ENCODE data around the gene CXCR2. TPM values are rescaled to one million over a fixed set of nuclear protein-coding genes. Genes with fewer than 3 reads are reported as not detected.

CXCR2 gene
- total and polyA plus RNA-seq, 10 of the 15 experiments (the other 5 are each of a cell fraction or from before 2014, with no cell fraction given), result 0.04 to 0.62 (median 0.16) TPM

DNA sequence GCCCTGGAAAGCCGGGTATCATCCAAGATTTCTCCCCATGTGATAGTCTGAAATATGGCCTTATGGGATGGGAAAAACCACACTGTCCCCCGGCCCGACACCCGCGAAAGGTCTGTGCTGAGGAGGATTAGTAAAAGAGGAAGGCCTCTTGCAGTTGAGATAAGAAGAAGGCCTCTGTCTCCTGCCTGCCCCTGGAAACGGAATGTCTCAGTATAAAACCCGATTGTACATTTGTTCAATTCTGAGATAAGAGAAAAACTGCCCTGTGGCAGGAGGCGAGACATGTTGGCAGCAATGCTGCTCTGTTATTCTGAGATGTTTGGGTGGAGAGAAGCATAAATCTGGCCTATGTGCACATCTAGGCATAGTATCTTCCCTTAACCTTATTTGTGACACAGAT lies 30.0 kb upstream of the CXCR2 start (continued):
- TF ChIP-seq, protein P1, sequence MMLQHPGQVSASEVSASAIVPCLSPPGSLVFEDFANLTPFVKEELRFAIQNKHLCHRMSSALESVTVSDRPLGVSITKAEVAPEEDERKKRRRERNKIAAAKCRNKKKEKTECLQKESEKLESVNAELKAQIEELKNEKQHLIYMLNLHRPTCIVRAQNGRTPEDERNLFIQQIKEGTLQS (IDR thresholded peaks at IDR 0.05; ENCODE audit: borderline replicate concordance, extremely low read depth, low read depth, low read length), result no peak
- TF ChIP-seq PAX5 (IDR thresholded peaks at IDR 0.05; ENCODE audit: borderline replicate concordance, low read depth, low read length), result no peak
- no peak for TF ChIP-seq RELB (IDR thresholded peaks at IDR 0.05; ENCODE audit: low read depth)
- TF ChIP-seq, protein P2, sequence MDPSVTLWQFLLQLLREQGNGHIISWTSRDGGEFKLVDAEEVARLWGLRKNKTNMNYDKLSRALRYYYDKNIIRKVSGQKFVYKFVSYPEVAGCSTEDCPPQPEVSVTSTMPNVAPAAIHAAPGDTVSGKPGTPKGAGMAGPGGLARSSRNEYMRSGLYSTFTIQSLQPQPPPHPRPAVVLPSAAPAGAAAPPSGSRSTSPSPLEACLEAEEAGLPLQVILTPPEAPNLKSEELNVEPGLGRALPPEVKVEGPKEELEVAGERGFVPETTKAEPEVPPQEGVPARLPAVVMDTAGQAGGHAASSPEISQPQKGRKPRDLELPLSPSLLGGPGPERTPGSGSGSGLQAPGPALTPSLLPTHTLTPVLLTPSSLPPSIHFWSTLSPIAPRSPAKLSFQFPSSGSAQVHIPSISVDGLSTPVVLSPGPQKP (IDR thresholded peaks at IDR 0.05; ENCODE audit: low read depth, low read length), result no peak
- TF ChIP-seq SMARCA5 (IDR thresholded peaks at IDR 0.05), result no peak

DNA sequence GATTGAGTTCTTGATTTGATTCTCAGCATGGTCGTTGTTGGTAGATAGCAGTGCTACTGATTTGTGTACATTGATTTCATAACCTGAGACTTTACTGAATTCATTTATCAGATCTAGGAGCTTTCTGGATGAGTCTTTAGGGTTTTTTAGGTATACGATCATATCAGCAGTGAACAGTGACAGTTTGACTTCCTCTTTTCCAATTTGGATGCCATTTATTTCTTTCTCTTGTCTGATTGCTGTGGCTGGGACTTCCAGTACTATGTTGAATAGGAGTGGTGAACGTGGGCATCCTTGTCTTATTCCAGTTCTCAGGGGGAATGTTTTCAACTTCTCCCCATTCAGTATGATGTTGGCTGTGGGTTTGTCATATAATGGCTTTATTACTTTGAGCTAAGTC lies 27.9 kb upstream of the CXCR2 start:
- TF ChIP-seq SPI1 (IDR thresholded peaks at IDR 0.05; ENCODE audit: borderline replicate concordance, insufficient read depth, low read depth, low read length) (peak; percentile 32; the same call in 1 of the 2 replicates), RCOR1 (conservative IDR thresholded peaks at IDR 0.05; ENCODE audit: low read depth, low read length) (no peak)
- POLR2A ChIA-PET, result no interaction called here
- Histone ChIP-seq H3K27me3 (replicated peaks in 1 of 2; ENCODE audit: control insufficient read depth in 2 of 2, insufficient read depth in 2 of 2, low read length in 1 of 2) (no peaks in the 10 kb centered on the region), H3K4me3 (no peak overlapping the region), H3K9ac (ENCODE audit: control insufficient read depth, insufficient read depth, low read length) (no peak overlapping the region), H3K79me2 (ENCODE audit: control insufficient read depth, insufficient read depth, low read length) (no peaks in the 10 kb centered on the region), H4K20me1 (ENCODE audit: control insufficient read depth, insufficient read depth) (no peaks in the 10 kb centered on the region), H3K9me3 (replicated peaks; ENCODE audit: control insufficient read depth, insufficient read depth, low read length) (no peaks in the 10 kb centered on the region; the same call in 2 of the 3 replicates), H2AFZ (ENCODE audit: control insufficient read depth, low read depth, low read length) (no peak overlapping the region), H3K4me1 (ENCODE audit: control insufficient read depth, insufficient read depth, low read length) (no peaks in the 10 kb centered on the region), H3K27ac (ENCODE audit: control insufficient read depth, insufficient read depth) (no peak overlapping the region), H3K4me2 (ENCODE audit: control insufficient read depth, insufficient read depth) (no peak overlapping the region), H3K36me3 (ENCODE audit: control insufficient read depth in 2 of 2, insufficient read depth in 2 of 2, low read length in 1 of 2) (no peaks in the 10 kb centered on the region)
- no peak for ATAC-seq
- intact Hi-C loops (cut with micrococcal nuclease; ENCODE audit: unreplicated experiment), result no loop called here
- CTCF ChIA-PET, result no interaction called here
- FAIRE-seq, result peak; percentile 69
- in situ Hi-C loops (cut with MboI), result no loop called here
- no TSS peak for BruUV-seq (replicated peaks)
- 0% methylated on average over 3 of the region's 3 CpGs for WGBS (ENCODE audit: insufficient coverage, insufficient replicate concordance, low lambda C conversion rate, missing lambda C conversion rate)
- DNase-seq (ENCODE audit: low read depth, low spot score), result no peak
- SMC1A ChIA-PET (ENCODE audit: uncharacterized antibody, unreplicated experiment), result no interaction called here
- RAD21 ChIA-PET (ENCODE audit: unreplicated experiment), result no interaction called here
